SK-N-SH (cell line): ENCODE measurements around the gene SLC4A2. TPM values are rescaled to one million over a fixed set of nuclear protein-coding genes. Genes with fewer than 3 reads are reported as not detected.

Source experiments
- CTCF ChIA-PET: fragments of 300-600, 350-600 bp; formaldehyde crosslinking; extraction: SDS; loops from one replicate; lab custom pipeline; 2021; lab: Yijun Ruan, JAX
- POLR2A ChIA-PET: fragments of 350-600 bp; sonication (Branson Sonifier 250); formaldehyde crosslinking; extraction: SDS; loops from one replicate; lab custom pipeline; 2020; ENCODE audit warnings: antibody characterized with exemption, inconsistent platforms; lab: Yijun Ruan, JAX
- DNase-seq: peaks from one replicate; pipeline ENCODE4 v3.0.0; 2012
- H2AFZ ChIP-seq: fragments of 200-600 bp; sonication (generic); 2 replicates; pipeline ENCODE4 v1.8.1; 2016; ENCODE audit warnings: antibody characterized with exemption, mild to moderate bottlenecking, low read depth
- H3F3A ChIP-seq: fragments of 200-600 bp; sonication (generic); replicated peaks from 2 replicates; pipeline ENCODE3; 2016; ENCODE audit warnings: antibody characterized with exemption, mild to moderate bottlenecking; ENCODE audit not compliant: insufficient read depth
- H3K27ac ChIP-seq, 2 experiments: fragments of 200-500 bp in 1 of 2; fragments of 200-600 bp in 1 of 2; sonication (Bioruptor generic) in 1 of 2; sonication (generic), shearing (Covaris generic) in 1 of 2; 2 replicates each; pipeline versions ENCODE4 v1.5.1 to v1.6.1; 2014 to 2016; ENCODE audit warnings: low read depth in 2 of 2, inconsistent platforms in 1 of 2, low read length in 1 of 2, mild to moderate bottlenecking in 1 of 2, mixed read lengths in 1 of 2
- H3K27me3 ChIP-seq: fragments of 200-600 bp; sonication (generic), shearing (Covaris generic); 2 replicates; pipeline ENCODE4 v1.6.1; 2016; ENCODE audit warnings: mixed run types; ENCODE audit not compliant: insufficient read depth
- H3K36me3 ChIP-seq, 2 experiments: fragments of 200-500 bp in 1 of 2; fragments of 200-600 bp in 1 of 2; sonication (Bioruptor generic) in 1 of 2; sonication (generic) in 1 of 2; replicated peaks in 1 of 2; 2 replicates each; pipeline versions ENCODE3 to v1.5.1; 2014 to 2016; ENCODE audit warnings: low read length in 1 of 2, mild to moderate bottlenecking in 1 of 2; ENCODE audit not compliant: insufficient read depth in 2 of 2, control insufficient read depth in 1 of 2
- H3K4me1 ChIP-seq, 2 experiments: fragments of 200-500 bp in 1 of 2; fragments of 200-600 bp in 1 of 2; sonication (Bioruptor generic) in 1 of 2; sonication (generic), shearing (Covaris generic) in 1 of 2; 2 replicates each; pipeline versions ENCODE4 v1.5.1 to v1.6.1; 2014 to 2016; ENCODE audit warnings: low read depth in 1 of 2, low read length in 1 of 2, mixed run types in 1 of 2; ENCODE audit not compliant: insufficient read depth in 2 of 2, control insufficient read depth in 1 of 2
- H3K4me2 ChIP-seq: fragments of 200-600 bp; sonication (generic), shearing (Covaris generic); 2 replicates; pipeline ENCODE4 v1.6.1; 2017; ENCODE audit warnings: mixed run types
- H3K4me3 ChIP-seq, 2 experiments: fragments of 200-500 bp in 1 of 2; fragments of 200-600 bp in 1 of 2; sonication (Bioruptor generic) in 1 of 2; sonication (generic), shearing (Covaris generic) in 1 of 2; 2 replicates each; pipeline versions ENCODE4 v1.5.1 to v1.8.1; 2014 to 2016; ENCODE audit warnings: low read depth in 2 of 2, inconsistent platforms in 1 of 2, low read length in 1 of 2, mild to moderate bottlenecking in 1 of 2, mixed read lengths in 1 of 2, moderate library complexity in 1 of 2
- H3K79me2 ChIP-seq: fragments of 200-600 bp; sonication (generic); 2 replicates; pipeline ENCODE4 v1.8.1; 2017; ENCODE audit warnings: mild to moderate bottlenecking; ENCODE audit not compliant: insufficient read depth
- H3K9ac ChIP-seq: fragments of 200-600 bp; sonication (generic); 2 replicates; pipeline ENCODE4 v1.6.1; 2017; ENCODE audit warnings: mixed run types
- H3K9me2 ChIP-seq: fragments of 200-600 bp; sonication (generic); 2 replicates; pipeline ENCODE4 v1.6.1; 2017; ENCODE audit warnings: mixed run types
- H3K9me3 ChIP-seq: fragments of 200-600 bp; sonication (generic); 2 replicates; pipeline ENCODE4 v1.6.1; 2017; ENCODE audit warnings: mixed run types, mild to moderate bottlenecking, moderate library complexity
- H4K20me1 ChIP-seq: fragments of 200-600 bp; sonication (generic); 2 replicates; pipeline ENCODE4 v1.6.1; 2017; ENCODE audit warnings: mild to moderate bottlenecking, mixed run types; ENCODE audit not compliant: insufficient read depth
- CHD2 ChIP-seq: fragments of 150-350 bp; IDR thresholded peaks from 2 replicates; pipeline ENCODE4 v1.6.1; 2018; ENCODE audit warnings: low read length; ENCODE audit not compliant: partially characterized antibody
- EP300 ChIP-seq, 2 experiments: IDR thresholded peaks; 2 replicates each; pipeline versions ENCODE4 v1.4.0 to v1.6.1; 2012; ENCODE audit warnings: borderline replicate concordance in 1 of 2, low read depth in 1 of 2, low read length in 1 of 2
- FOXM1 ChIP-seq: IDR thresholded peaks from 2 replicates; pipeline ENCODE4 v1.4.0; 2012; ENCODE audit warnings: low read depth, mild to moderate bottlenecking
- IRF3 ChIP-seq: fragments of 150-350 bp; IDR thresholded peaks from 2 replicates; pipeline ENCODE4 v1.6.1; 2016; ENCODE audit warnings: mild to moderate bottlenecking, low read depth, low read length
- MEF2A ChIP-seq: IDR thresholded peaks from 2 replicates; pipeline ENCODE4 v1.4.0; 2012; ENCODE audit warnings: low read depth, borderline replicate concordance
- NRF1 ChIP-seq: IDR thresholded peaks from 2 replicates; pipeline ENCODE4 v1.6.1; 2012; ENCODE audit warnings: low read depth, mild to moderate bottlenecking, low read length
- PBX3 ChIP-seq: IDR thresholded peaks from 2 replicates; pipeline ENCODE4; 2012
- RXRA ChIP-seq: IDR thresholded peaks from 2 replicates; pipeline ENCODE4 v1.4.0; 2012; ENCODE audit warnings: low read depth, mild to moderate bottlenecking, borderline replicate concordance
- SIN3A ChIP-seq: IDR thresholded peaks from 2 replicates; pipeline ENCODE4 v1.6.1; 2012; ENCODE audit warnings: low read depth, mild to moderate bottlenecking, low read length, moderate library complexity, borderline replicate concordance
- SMC3 ChIP-seq: IDR thresholded peaks from 2 replicates; pipeline ENCODE4 v1.6.1; 2012; ENCODE audit warnings: low read depth, low read length, improper control_type of control experiment
- TCF12 ChIP-seq: IDR thresholded peaks from 2 replicates; pipeline ENCODE4 v1.4.0; 2012
- USF1 ChIP-seq: IDR thresholded peaks from 2 replicates; pipeline ENCODE4 v1.4.0; 2012; ENCODE audit warnings: low read depth, borderline replicate concordance
- YY1 ChIP-seq: IDR thresholded peaks from 2 replicates; pipeline ENCODE4 v1.4.0; 2012; ENCODE audit warnings: low read depth, mild to moderate bottlenecking
- ZBTB33 ChIP-seq: IDR thresholded peaks from 2 replicates; pipeline ENCODE4 v1.4.0; 2012; ENCODE audit warnings: low read depth, borderline replicate concordance
- WGBS: methylation state at CpG from one replicate; pipeline ENCODE4 v1.1.6; 2017; ENCODE audit warnings: low lambda C conversion rate; 5-methylcytosine and 5-hydroxymethylcytosine counted together
- polyA plus RNA-seq, 3 experiments: library from polyadenylated mRNA; depleted of rRNA; stranded (reverse); fragments of >200 nt; gene quantifications; 2 replicates each; pipeline ENCODE4 v1.2.3, GENCODE V29; 2012

Gene SLC4A2
- polyA plus RNA-seq, 1 of the 3 experiments (the other 2 are of a cell fraction), result 167 TPM

- ChIA-PET POLR2A (interaction anchor here (0.7 to 1.3 kb wide), 5 partner anchors 9 to 120 kb away, joined by 3 to 10 read pairs (median 3); partner anchors contain the start of gene ABCB8), CTCF (interaction anchor here (0.5 to 8.3 kb wide), 72 partner anchors 9 to 656 kb away, joined by 3 to 107 read pairs (median 4); partner anchors contain the start of genes ABCB8, ABCF2, FASTK and GBX1)
- H3K4me2 ChIP-seq, result peak overlapping the region; percentile 70; the same call in 1 of the 2 replicates
- H3K4me1 ChIP-seq, result peaks cover 0 to 23% of the 10 kb centered on the region in 2 experiments; a peak in 1 of 4 replicates
- H3K27me3 ChIP-seq, result peaks cover 15% of the 10 kb centered on the region; the same call in 1 of the 2 replicates
- no peak overlapping the region; a peak in 1 of 4 replicates for H3K27ac ChIP-seq
- H3K9me2 ChIP-seq, result no peaks in the 10 kb centered on the region
- peak overlapping the region; percentile 28 to 34; a peak in 2 of 4 replicates for H3K4me3 ChIP-seq
- 45% methylated on average over 56 of the region's 82 CpGs for WGBS
- H2AFZ ChIP-seq, result no peak overlapping the region
- no peaks in the 10 kb centered on the region for H3K79me2 ChIP-seq
- TF ChIP-seq PBX3 (no peak), TCF12 (no peak), CHD2 (peak; percentile 41)
- DNase-seq, result no peak
- H3K9me3 ChIP-seq, result no peaks in the 10 kb centered on the region
- H3F3A ChIP-seq, result no peaks in the 10 kb centered on the region
- H3K9ac ChIP-seq, result no peak overlapping the region
- H3K36me3 ChIP-seq, result no peaks in the 10 kb centered on the region
- no peaks in the 10 kb centered on the region for H4K20me1 ChIP-seq
Observed at GRCh38 chr7:151018421-151019129, 40.8 kb upstream of the SLC4A2 start.

GRCh38 chr7:151019130-151019447, 40.3 kb upstream of the SLC4A2 start:
- Histone ChIP-seq H2AFZ (no peak overlapping the region), H3K9ac (no peak overlapping the region), H3F3A (no peaks in the 10 kb centered on the region), H3K79me2 (no peaks in the 10 kb centered on the region), H3K9me2 (no peaks in the 10 kb centered on the region), H3K27ac (no peak overlapping the region), H3K4me2 (no peak overlapping the region), H3K4me1 (peaks cover 0 to 18% of the 10 kb centered on the region in 2 experiments; a peak in 1 of 4 replicates), H3K27me3 (peaks cover 15% of the 10 kb centered on the region; the same call in 1 of the 2 replicates), H3K4me3 (no peak overlapping the region), H4K20me1 (no peaks in the 10 kb centered on the region), H3K9me3 (no peaks in the 10 kb centered on the region), H3K36me3 (no peaks in the 10 kb centered on the region)
- CTCF ChIA-PET, result interaction anchor here (0.6 to 8.3 kb wide), 40 partner anchors 9 to 570 kb away, joined by 3 to 107 read pairs (median 6); partner anchors contain the start of genes ABCB8, FASTK, GIMAP8 and NOS3
- DNase-seq, result no peak
- TF ChIP-seq RXRA (no peak), USF1 (no peak), YY1 (no peak), SIN3A (no peak), EP300 (IDR thresholded peaks at IDR 0.05; ENCODE audit: borderline replicate concordance in 1 of 2, low read depth in 1 of 2, low read length in 1 of 2) (no peak), ZBTB33 (no peak), MEF2A (no peak), SMC3 (no peak), FOXM1 (no peak), NRF1 (no peak), IRF3 (no peak), CHD2 (no peak)
- POLR2A ChIA-PET, result interaction anchor here (1.1 kb wide), 1 partner anchor 9 kb away, joined by 10 read pairs; the partner anchor contains the start of gene ABCB8
- WGBS, result 80% methylated on average over 11 of the region's 20 CpGs
